ENCODE measurements around the gene CST4.
"Not testable (repeated sequence)": the region's sequence is repeated elsewhere in the genome, so short reads cannot be mapped to it uniquely, and the experiment has no call there.

CST4 gene

GRCh38 chr20:23640018-23640601 is 48.7 kb downstream of the CST4 start:
- no peak for DNase-seq

DNA sequence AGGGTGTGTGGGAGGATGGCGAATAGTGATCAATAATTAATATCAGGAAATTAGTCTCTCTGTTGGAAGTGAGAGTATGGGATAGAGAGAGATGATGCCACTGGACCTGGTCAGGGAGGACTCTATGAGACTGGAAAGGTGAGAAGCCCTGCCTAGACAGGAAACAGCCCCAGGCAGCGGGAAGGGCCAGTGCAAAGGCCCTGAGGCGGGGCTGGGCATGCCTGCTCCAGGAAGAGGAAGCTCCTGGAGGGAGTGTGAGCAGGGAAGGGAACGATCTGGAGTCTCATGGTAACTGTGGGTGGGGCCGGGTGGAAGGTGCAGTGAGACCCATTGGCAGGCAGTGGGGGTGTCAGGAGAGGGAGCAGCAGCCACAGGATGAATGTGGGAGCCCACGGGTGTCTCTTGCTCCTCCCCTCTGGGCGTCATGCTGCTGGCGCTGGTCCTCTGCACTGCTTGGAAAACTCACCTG is 49.3 kb downstream of the CST4 start:
- no peak for DNase-seq

DNA sequence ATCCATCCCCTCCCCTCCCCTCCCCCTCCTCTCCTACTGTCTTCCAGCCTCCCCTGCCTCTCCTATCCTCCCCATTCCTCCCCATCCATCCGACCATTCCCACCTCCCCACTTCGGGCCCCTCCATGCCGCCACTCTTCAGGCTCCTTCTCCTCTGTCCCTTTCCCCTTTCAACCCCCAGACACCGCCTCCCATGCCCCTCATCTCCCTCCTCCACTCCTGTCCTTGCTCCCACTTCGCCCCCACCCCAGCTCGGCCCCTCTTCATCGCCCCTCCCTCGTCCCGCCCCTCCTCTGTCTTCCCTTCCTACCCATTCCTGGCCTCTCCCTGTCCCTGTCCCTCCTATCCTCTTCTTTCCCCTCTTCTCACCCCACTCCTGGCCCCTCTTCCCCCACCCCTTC is 50.5 kb downstream of the CST4 start:
- no peak for DNase-seq

- DNase-seq, result no peak
These were observed 51.3 kb downstream of the CST4 start, which contains the start of gene CST3 for GRCh38 chr20:23637282-23638221. Gene CST3, minus strand, starts transcription at chr20:23637955. Its CDS starts 93 bp downstream, at chr20:23637862.

GRCh38 chr20:23636908-23637281 is 51.9 kb downstream of the CST4 start:
- DNase-seq, result no peak

DNA sequence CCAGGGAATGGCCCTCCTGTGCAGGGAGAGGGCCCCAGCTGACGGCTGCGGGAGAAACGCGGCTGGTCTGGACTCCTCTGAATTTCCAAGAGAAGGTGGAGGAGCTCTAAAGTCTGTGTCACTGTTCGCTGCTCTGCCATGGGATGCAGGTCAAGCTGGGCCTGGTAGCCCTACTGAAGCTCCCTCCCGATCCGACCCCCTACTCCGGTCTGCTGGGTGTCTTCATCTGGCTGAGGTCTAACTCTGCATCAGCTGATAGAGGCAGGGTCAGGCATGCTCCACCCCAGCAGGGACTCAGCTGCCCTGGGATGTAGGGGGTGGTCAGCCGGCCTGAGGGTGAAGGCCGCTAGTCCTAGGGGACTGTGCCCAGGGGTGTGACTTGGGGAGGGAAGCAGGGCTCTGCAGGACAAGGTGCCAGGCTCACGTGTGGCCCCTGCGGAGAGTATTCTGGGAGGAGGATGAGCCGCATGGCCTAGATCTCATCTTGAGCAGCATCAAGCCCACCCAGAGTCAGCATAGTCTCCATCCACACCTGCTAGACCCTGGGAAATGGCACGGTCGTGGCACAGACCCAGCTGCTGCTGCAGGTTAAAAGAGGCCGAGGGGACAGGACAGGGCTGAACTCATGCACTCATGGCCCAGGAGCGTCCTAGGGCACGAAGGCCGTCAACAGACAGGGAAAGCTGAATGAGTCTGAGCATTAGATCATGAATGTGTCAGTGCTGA is 52.5 kb downstream of the CST4 start:
- no peak for DNase-seq

GRCh38 chr20:23635768-23636090 is 53.1 kb downstream of the CST4 start:
- not testable (repeated sequence) for DNase-seq
